CD14-positive monocyte (primary cell): ENCODE results near the gene ACSS3. TPM values are rescaled to one million over a fixed set of nuclear protein-coding genes. Genes with fewer than 3 reads are reported as not detected.

Experiments used
- DNase-seq, 3 donors: peaks; one replicate each; pipeline ENCODE4 v3.0.0-alpha.2; 2011 to 2022
- H2AFZ ChIP-seq: 2 replicates; pipeline ENCODE4 v1.6.0; 2012; ENCODE audit warnings: mild to moderate bottlenecking, low read depth, low read length, inconsistent platforms; ENCODE audit not compliant: insufficient read depth, poor library complexity, severe bottlenecking
- H3K27ac ChIP-seq, 2 donors: 1 replicate in 1 of 2; 2 replicates in 1 of 2; pipeline ENCODE4 v1.5.1; 2012 to 2013; ENCODE audit warnings: low read length in 2 of 2, control low read depth in 1 of 2, inconsistent platforms in 1 of 2, low read depth in 1 of 2, mild to moderate bottlenecking in 1 of 2
- H3K27me3 ChIP-seq, 2 donors: one replicate each; pipeline versions ENCODE4 v1.6.0 to v1.6.1; 2011 to 2013; ENCODE audit warnings: low read length in 2 of 2; ENCODE audit not compliant: control insufficient read depth in 2 of 2, insufficient read depth in 2 of 2
- H3K36me3 ChIP-seq, 2 donors: replicated peaks in 1 of 2; 1 replicate in 1 of 2; 2 replicates in 1 of 2; pipeline versions ENCODE4 v1.5.1 to v1.6.1; 2012 to 2013; ENCODE audit warnings: low read length in 2 of 2, control low read depth in 1 of 2, inconsistent platforms in 1 of 2, mild to moderate bottlenecking in 1 of 2; ENCODE audit not compliant: insufficient read depth in 2 of 2, control insufficient read depth in 1 of 2
- H3K4me1 ChIP-seq, 2 donors: 1 replicate in 1 of 2; 2 replicates in 1 of 2; pipeline versions ENCODE4 v1.5.1 to v1.6.1; 2012 to 2013; ENCODE audit warnings: low read length in 2 of 2, control low read depth in 1 of 2, inconsistent platforms in 1 of 2, mild to moderate bottlenecking in 1 of 2, moderate library complexity in 1 of 2; ENCODE audit not compliant: insufficient read depth in 2 of 2, control insufficient read depth in 1 of 2
- H3K4me2 ChIP-seq: replicated peaks from 2 replicates; pipeline ENCODE3; 2012; ENCODE audit warnings: low read length, moderate library complexity, mild to moderate bottlenecking; ENCODE audit not compliant: poor library complexity, severe bottlenecking; ENCODE audit errors: extremely low read depth
- H3K4me3 ChIP-seq, 3 experiments: fragments of 200-600 bp in 1 of 3; sonication (generic) in 1 of 3; replicated peaks in 1 of 3; 1 replicate in 2 of 3; 2 replicates in 1 of 3; pipeline ENCODE4 v1.5.1; 2011 to 2013; ENCODE audit warnings: low read length in 3 of 3, mild to moderate bottlenecking in 3 of 3, control low read depth in 2 of 3, low read depth in 2 of 3, inconsistent platforms in 1 of 3, moderate library complexity in 1 of 3
- H3K79me2 ChIP-seq: 2 replicates; pipeline ENCODE4 v1.6.0; 2012; ENCODE audit warnings: mild to moderate bottlenecking, control low read depth, inconsistent platforms, low read length, moderate library complexity; ENCODE audit not compliant: insufficient read depth
- H3K9ac ChIP-seq: 2 replicates; pipeline ENCODE4 v1.6.0; 2017; ENCODE audit warnings: low read length, mild to moderate bottlenecking; ENCODE audit not compliant: insufficient read depth, poor library complexity, severe bottlenecking
- H3K9me3 ChIP-seq, 2 donors: replicated peaks in 1 of 2; 1 replicate in 1 of 2; 2 replicates in 1 of 2; pipeline versions ENCODE4 v1.5.1 to v1.6.1; 2012 to 2013; ENCODE audit warnings: low read length in 2 of 2, control low read depth in 1 of 2; ENCODE audit not compliant: control insufficient read depth in 1 of 2, insufficient read depth in 1 of 2
- H4K20me1 ChIP-seq: 2 replicates; pipeline ENCODE4 v1.6.0; 2012; ENCODE audit warnings: mild to moderate bottlenecking, low read length, control low read depth, moderate library complexity; ENCODE audit not compliant: insufficient read depth
- H3K27ac Mint-ChIP-seq, 7 donors: one replicate each; pipeline ENCODE4 v1.8.0; 2020; ENCODE audit warnings: mild to moderate bottlenecking in 7 of 7, mixed read lengths in 7 of 7, moderate library complexity in 6 of 7, inconsistent platforms in 2 of 7
- H3K27me3 Mint-ChIP-seq, 3 donors: one replicate each; pipeline ENCODE4 v1.8.0; 2021 to 2022; ENCODE audit warnings: low read depth in 3 of 3, mild to moderate bottlenecking in 3 of 3, mixed read lengths in 3 of 3, moderate library complexity in 3 of 3, inconsistent platforms in 1 of 3
- H3K36me3 Mint-ChIP-seq, 2 donors: one replicate each; pipeline ENCODE4 v1.8.0; 2020; ENCODE audit warnings: mixed read lengths in 2 of 2, inconsistent platforms in 1 of 2, mild to moderate bottlenecking in 1 of 2
- H3K4me1 Mint-ChIP-seq: one replicate; pipeline ENCODE4 v1.8.0; 2020; ENCODE audit warnings: mild to moderate bottlenecking, mixed read lengths
- H3K4me3 Mint-ChIP-seq, 2 donors: one replicate each; pipeline ENCODE4 v1.8.0; 2020; ENCODE audit warnings: mild to moderate bottlenecking in 2 of 2, mixed read lengths in 2 of 2, moderate library complexity in 1 of 2
- H3K9me3 Mint-ChIP-seq, 7 donors: one replicate each; pipeline ENCODE4 v1.8.0; 2020 to 2022; ENCODE audit warnings: mixed read lengths in 7 of 7, mild to moderate bottlenecking in 6 of 7, moderate library complexity in 6 of 7, inconsistent platforms in 2 of 7
- CTCF ChIP-seq: fragments of 200-600 bp; IDR thresholded peaks from one replicate; pipeline ENCODE4 v1.8.0; 2022; ENCODE audit warnings: antibody characterized with exemption, mild to moderate bottlenecking
- WGBS: methylation state at CpG from one replicate; pipeline ENCODE4 v1.1.5; 2013; ENCODE audit warnings: missing lambda C conversion rate; ENCODE audit not compliant: insufficient coverage; 5-methylcytosine and 5-hydroxymethylcytosine counted together
- intact Hi-C, 2 donors: fragments of 100-400 bp; cut with micrococcal nuclease; formaldehyde crosslinking; loops; one replicate each; pipeline versions ENCODE4 v1.15.0 to v1.15.1; 2023
- polyA plus RNA-seq, 3 donors: library from polyadenylated mRNA; depleted of rRNA in 1 of 3; unstranded in 2 of 3; stranded (reverse) in 1 of 3; fragments of 300-500 nt in 2 of 3; fragments of >200 nt in 1 of 3; fragmentation: Illumina TruSeq in 2 of 3; gene quantifications; 1 replicate in 2 of 3; 2 replicates in 1 of 3; pipeline ENCODE4 v1.2.3, GENCODE V29; 2012 to 2021

ACSS3 gene
- polyA plus RNA-seq, 3 donors: 0.09 to 0.16 TPM; not detected in 1

DNA sequence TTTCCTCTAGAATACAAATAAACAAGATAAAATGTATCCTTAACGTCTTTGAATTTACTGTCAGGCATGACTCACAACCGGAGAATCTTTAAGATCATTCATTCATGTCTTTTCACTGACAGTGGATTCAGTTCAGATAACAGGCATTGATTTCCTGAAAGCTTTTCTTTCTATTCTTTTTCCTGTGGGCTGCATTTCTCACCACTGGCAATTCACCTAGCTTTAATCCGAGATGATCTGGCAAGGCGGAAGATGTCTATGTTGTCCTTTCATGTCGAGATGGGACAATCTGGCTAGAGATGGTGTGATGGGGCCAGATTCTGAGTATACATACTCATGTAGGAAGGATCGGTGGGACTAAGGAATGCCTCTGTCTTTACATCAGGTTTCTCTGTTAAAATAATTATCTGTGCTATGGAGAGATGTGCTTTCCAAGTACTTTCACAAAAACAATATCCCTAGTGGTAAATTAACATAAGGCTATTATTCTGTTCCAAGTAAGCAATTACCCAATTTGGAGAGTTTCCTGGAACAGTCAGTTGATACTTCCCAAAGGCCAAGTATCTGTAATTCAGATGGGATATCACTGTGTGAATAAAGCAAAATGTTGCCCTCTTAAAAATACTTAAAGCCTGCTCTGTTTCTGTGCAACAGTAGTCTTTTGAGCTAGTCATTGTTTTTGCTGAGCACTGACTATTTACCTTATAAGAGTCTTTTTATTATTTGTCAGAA lies 17.8 kb downstream of the ACSS3 start:
- Mint-ChIP-seq H3K4me3 (no peak overlapping the region), H3K36me3 (no peaks in the 10 kb centered on the region), H3K9me3 (peaks cover 0 to 3% (median 0%) of the 10 kb centered on the region in 7 donors), H3K4me1 (no peaks in the 10 kb centered on the region), H3K27ac (no peak overlapping the region), H3K27me3 (no peaks in the 10 kb centered on the region)
- H4K20me1 ChIP-seq: no peaks in the 10 kb centered on the region
- WGBS: 89% methylated on average over 4 of the region's 6 CpGs
- no peaks in the 10 kb centered on the region for H3K79me2 ChIP-seq
- no peak overlapping the region for H2AFZ ChIP-seq
- no peak overlapping the region for H3K4me3 ChIP-seq
- no peaks in the 10 kb centered on the region for H3K27me3 ChIP-seq
- H3K4me1 ChIP-seq: no peaks in the 10 kb centered on the region
- DNase-seq: no peak
- H3K9ac ChIP-seq: no peak overlapping the region
- no peaks in the 10 kb centered on the region for H3K9me3 ChIP-seq
- TF ChIP-seq CTCF: no peak
- H3K4me2 ChIP-seq: no peak overlapping the region
- H3K27ac ChIP-seq: no peak overlapping the region
- no peaks in the 10 kb centered on the region for H3K36me3 ChIP-seq
- intact Hi-C loops: no loop called here

DNA sequence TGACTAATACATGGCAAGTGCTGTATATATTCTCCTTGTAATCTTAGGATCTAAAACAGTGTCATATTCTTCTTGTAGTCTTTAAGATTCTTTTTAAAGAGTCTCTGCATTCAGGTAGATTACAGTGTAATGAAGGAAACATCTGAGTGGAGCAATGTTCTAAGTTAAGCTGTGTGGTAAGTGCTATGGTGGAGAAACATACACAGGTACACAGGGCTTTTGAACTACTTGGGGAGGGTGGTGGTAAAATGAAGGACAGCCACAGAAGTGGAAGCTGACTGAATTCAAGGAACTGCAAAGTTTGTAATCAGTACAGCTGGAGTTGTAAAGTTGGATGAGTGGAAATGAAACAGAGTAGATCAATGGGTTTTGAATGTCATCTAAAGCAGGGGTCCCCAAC lies 27.8 kb downstream of the ACSS3 start:
- no peak overlapping the region for H2AFZ ChIP-seq
- H3K79me2 ChIP-seq: no peaks in the 10 kb centered on the region
- no peak overlapping the region for H3K27ac ChIP-seq
- H3K4me1 ChIP-seq: no peaks in the 10 kb centered on the region
- Mint-ChIP-seq H3K4me3 (no peak overlapping the region), H3K27me3 (peaks cover 0 to 2% (median 1%) of the 10 kb centered on the region in 3 donors), H3K27ac (no peak overlapping the region), H3K9me3 (peaks cover 0 to 5% (median 0%) of the 10 kb centered on the region in 7 donors), H3K4me1 (no peaks in the 10 kb centered on the region), H3K36me3 (no peaks in the 10 kb centered on the region)
- no peaks in the 10 kb centered on the region for H4K20me1 ChIP-seq
- H3K9ac ChIP-seq: no peak overlapping the region
- H3K9me3 ChIP-seq: no peaks in the 10 kb centered on the region
- intact Hi-C loops: no loop called here
- no peaks in the 10 kb centered on the region for H3K27me3 ChIP-seq
- H3K4me2 ChIP-seq: no peak overlapping the region
- DNase-seq: no peak
- no peak overlapping the region for H3K4me3 ChIP-seq
- no peak for TF ChIP-seq CTCF
- no peaks in the 10 kb centered on the region for H3K36me3 ChIP-seq
